ENCODE data around the gene ENAH. TPM values are rescaled to one million over a fixed set of nuclear protein-coding genes. Genes with fewer than 3 reads are reported as not detected.
A peak's percentile ranks its signal among the peaks of the same experiment; 100 is the strongest.

ENAH gene
- total and polyA plus RNA-seq, 9 of the 15 experiments (the other 6 are each of a cell fraction or from before 2014, with no cell fraction given) = 0.03 to 1.2 (median 0.15) TPM

DNA sequence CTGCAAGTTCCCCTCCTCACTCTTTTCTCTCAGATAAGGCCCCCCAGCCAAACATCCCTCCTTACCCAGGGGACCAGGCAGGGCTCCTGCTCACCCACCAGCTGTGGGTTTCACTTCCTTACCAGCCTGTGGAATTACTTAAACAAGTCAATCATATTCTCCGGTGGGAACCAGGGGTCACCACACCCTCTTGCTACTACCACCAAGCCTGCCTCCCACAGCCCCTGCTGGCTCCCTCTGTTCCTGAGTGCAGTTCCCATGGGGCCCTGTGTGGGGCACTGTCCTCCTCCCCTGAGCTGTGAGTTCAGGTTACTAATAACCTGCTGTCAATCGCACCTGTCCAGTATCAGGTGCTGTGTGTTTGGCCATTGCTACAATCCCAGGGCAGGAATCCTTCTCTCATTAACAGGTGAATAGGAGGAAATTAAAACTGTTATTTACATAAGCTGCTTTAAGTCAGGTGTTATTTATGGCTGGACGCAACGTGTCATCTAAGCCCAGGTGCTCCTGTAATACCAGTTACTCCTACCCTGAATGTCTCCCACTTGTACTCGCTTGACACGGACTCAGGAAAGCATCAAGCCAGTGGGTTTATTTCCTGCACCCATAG is 172.0 kb downstream of the ENAH start (continued):
- TF ChIP-seq ETV6 (IDR thresholded peaks at IDR 0.05; ENCODE audit: borderline replicate concordance in 1 of 2, low read depth in 2 of 2, low read length in 1 of 2) (no peak), ETV6 (CRISPR knock-in tag; IDR thresholded peaks at IDR 0.05; ENCODE audit: borderline replicate concordance) (no peak), ZBTB7A (IDR thresholded peaks at IDR 0.05; ENCODE audit: borderline replicate concordance, control insufficient read depth, low read depth, low read length) (peak; percentile 37; the same call in 1 of the 2 replicates), RCOR1 (IDR thresholded peaks at IDR 0.05; ENCODE audit: borderline replicate concordance in 1 of 2, low read depth in 2 of 2, low read length in 2 of 2) (no peak), TCFL5 (CRISPR knock-in tag; conservative IDR thresholded peaks at IDR 0.05) (no peak), BMI1 (IDR thresholded peaks at IDR 0.05; ENCODE audit: low read length) (0 out of 2 replicates have a peak, but pooled peaks have one; percentile 41), MTA1 (IDR thresholded peaks at IDR 0.05; ENCODE audit: borderline replicate concordance) (no peak), TCF3 (CRISPR knock-in tag; IDR thresholded peaks at IDR 0.05) (no peak), ZNF184 (CRISPR knock-in tag; IDR thresholded peaks at IDR 0.05) (no peak), SMC3 (conservative IDR thresholded peaks at IDR 0.05; ENCODE audit: insufficient read depth, low read depth, low read length) (peak; percentile 50; the same call in 1 of the 2 replicates)
- TF ChIP-seq, protein P1, sequence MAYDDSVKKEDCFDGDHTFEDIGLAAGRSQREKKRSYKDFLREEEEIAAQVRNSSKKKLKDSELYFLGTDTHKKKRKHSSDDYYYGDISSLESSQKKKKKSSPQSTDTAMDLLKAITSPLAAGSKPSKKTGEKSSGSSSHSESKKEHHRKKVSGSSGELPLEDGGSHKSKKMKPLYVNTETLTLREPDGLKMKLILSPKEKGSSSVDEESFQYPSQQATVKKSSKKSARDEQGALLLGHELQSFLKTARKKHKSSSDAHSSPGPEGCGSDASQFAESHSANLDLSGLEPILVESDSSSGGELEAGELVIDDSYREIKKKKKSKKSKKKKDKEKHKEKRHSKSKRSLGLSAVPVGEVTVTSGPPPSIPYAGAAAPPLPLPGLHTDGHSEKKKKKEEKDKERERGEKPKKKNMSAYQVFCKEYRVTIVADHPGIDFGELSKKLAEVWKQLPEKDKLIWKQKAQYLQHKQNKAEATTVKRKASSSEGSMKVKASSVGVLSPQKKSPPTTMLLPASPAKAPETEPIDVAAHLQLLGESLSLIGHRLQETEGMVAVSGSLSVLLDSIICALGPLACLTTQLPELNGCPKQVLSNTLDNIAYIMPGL (CRISPR knock-in tag; IDR thresholded peaks at IDR 0.05) = no peak
- TF ChIP-seq, protein P2, sequence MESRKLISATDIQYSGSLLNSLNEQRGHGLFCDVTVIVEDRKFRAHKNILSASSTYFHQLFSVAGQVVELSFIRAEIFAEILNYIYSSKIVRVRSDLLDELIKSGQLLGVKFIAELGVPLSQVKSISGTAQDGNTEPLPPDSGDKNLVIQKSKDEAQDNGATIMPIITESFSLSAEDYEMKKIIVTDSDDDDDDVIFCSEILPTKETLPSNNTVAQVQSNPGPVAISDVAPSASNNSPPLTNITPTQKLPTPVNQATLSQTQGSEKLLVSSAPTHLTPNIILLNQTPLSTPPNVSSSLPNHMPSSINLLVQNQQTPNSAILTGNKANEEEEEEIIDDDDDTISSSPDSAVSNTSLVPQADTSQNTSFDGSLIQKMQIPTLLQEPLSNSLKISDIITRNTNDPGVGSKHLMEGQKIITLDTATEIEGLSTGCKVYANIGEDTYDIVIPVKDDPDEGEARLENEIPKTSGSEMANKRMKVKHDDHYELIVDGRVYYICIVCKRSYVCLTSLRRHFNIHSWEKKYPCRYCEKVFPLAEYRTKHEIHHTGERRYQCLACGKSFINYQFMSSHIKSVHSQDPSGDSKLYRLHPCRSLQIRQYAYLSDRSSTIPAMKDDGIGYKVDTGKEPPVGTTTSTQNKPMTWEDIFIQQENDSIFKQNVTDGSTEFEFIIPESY (CRISPR knock-in tag; IDR thresholded peaks at IDR 0.05) = no peak
- TF ChIP-seq, protein P3, sequence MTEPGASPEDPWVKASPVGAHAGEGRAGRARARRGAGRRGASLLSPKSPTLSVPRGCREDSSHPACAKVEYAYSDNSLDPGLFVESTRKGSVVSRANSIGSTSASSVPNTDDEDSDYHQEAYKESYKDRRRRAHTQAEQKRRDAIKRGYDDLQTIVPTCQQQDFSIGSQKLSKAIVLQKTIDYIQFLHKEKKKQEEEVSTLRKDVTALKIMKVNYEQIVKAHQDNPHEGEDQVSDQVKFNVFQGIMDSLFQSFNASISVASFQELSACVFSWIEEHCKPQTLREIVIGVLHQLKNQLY (CRISPR knock-in tag; conservative IDR thresholded peaks at IDR 0.05) = no peak
- TF ChIP-seq, protein P4, sequence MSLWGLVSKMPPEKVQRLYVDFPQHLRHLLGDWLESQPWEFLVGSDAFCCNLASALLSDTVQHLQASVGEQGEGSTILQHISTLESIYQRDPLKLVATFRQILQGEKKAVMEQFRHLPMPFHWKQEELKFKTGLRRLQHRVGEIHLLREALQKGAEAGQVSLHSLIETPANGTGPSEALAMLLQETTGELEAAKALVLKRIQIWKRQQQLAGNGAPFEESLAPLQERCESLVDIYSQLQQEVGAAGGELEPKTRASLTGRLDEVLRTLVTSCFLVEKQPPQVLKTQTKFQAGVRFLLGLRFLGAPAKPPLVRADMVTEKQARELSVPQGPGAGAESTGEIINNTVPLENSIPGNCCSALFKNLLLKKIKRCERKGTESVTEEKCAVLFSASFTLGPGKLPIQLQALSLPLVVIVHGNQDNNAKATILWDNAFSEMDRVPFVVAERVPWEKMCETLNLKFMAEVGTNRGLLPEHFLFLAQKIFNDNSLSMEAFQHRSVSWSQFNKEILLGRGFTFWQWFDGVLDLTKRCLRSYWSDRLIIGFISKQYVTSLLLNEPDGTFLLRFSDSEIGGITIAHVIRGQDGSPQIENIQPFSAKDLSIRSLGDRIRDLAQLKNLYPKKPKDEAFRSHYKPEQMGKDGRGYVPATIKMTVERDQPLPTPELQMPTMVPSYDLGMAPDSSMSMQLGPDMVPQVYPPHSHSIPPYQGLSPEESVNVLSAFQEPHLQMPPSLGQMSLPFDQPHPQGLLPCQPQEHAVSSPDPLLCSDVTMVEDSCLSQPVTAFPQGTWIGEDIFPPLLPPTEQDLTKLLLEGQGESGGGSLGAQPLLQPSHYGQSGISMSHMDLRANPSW (CRISPR knock-in tag; IDR thresholded peaks at IDR 0.05) = no peak
- TF ChIP-seq, protein P5, sequence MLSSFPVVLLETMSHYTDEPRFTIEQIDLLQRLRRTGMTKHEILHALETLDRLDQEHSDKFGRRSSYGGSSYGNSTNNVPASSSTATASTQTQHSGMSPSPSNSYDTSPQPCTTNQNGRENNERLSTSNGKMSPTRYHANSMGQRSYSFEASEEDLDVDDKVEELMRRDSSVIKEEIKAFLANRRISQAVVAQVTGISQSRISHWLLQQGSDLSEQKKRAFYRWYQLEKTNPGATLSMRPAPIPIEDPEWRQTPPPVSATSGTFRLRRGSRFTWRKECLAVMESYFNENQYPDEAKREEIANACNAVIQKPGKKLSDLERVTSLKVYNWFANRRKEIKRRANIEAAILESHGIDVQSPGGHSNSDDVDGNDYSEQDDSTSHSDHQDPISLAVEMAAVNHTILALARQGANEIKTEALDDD (IDR thresholded peaks at IDR 0.05) = no peak
- TF ChIP-seq, protein P6, sequence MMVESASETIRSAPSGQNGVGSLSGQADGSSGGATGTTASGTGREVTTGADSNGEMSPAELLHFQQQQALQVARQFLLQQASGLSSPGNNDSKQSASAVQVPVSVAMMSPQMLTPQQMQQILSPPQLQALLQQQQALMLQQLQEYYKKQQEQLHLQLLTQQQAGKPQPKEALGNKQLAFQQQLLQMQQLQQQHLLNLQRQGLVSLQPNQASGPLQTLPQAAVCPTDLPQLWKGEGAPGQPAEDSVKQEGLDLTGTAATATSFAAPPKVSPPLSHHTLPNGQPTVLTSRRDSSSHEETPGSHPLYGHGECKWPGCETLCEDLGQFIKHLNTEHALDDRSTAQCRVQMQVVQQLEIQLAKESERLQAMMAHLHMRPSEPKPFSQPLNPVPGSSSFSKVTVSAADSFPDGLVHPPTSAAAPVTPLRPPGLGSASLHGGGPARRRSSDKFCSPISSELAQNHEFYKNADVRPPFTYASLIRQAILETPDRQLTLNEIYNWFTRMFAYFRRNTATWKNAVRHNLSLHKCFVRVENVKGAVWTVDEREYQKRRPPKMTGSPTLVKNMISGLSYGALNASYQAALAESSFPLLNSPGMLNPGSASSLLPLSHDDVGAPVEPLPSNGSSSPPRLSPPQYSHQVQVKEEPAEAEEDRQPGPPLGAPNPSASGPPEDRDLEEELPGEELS (CRISPR knock-in tag; IDR thresholded peaks at IDR 0.05; ENCODE audit: borderline replicate concordance) = no peak
